GM23248 (cell line): ENCODE results near the gene MED29.

Experiments
- EZH2 ChIP-seq: fragments of 200-600 bp; sonication (generic); IDR thresholded peaks from 2 replicates; pipeline ENCODE4 v1.6.1; 2018; ENCODE audit warnings: antibody characterized with exemption, mild to moderate bottlenecking; ENCODE audit not compliant: insufficient read depth, poor library complexity, severe bottlenecking
- EZH2phosphoT487 ChIP-seq: fragments of 200-600 bp; sonication (generic); IDR thresholded peaks from 2 replicates; pipeline ENCODE4 v1.6.1; 2018; ENCODE audit warnings: antibody characterized with exemption, moderate library complexity, mild to moderate bottlenecking, low read depth; ENCODE audit not compliant: insufficient read depth

DNA sequence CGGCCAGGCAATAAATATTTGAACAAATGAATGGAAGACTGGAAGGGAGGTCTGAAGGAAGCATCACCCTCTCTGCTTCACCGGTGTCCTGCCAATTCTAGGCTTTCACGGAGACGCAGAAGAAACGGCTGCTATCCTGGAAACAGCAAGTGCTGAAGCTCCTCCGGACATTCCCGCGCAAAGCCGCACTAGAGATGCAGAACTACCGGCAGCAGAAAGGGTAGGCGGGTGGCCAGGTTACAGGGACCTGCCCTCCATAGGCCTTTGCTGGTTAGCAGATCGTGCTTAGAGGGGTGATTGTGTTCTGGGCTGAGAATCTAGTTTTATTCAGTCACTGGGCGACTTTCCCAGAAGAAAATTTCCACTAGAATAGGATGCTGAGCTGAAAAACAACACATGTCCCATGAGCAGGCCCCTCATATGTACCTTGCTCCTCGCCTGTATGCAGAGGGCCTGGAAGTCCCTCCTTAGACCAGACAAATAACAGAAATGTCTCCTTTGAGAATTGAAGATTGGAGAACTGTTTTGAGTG, 11.2 kb upstream of the MED29 start:
- TF ChIP-seq EZH2phosphoT487, result no peak
- no peak for TF ChIP-seq EZH2
